ENCODE results near the gene ARMH2. TPM values are rescaled to one million over a fixed set of nuclear protein-coding genes. Genes with fewer than 3 reads are reported as not detected.

ARMH2 gene
- total RNA-seq, 1 donor from 2014 or later = not detected

GRCh38 chr6:24827162-24827561, 28.4 kb upstream of the ARMH2 start:
- TF ChIP-seq EZH2 (IDR thresholded peaks at IDR 0.05; ENCODE audit: insufficient read depth, low read length) (no peak), CTCF (IDR thresholded peaks at IDR 0.05; ENCODE audit: insufficient read depth, low read depth, low read length) (no peak)
- no peaks in the 10 kb centered on the region for H3K27me3 ChIP-seq (ENCODE audit: insufficient read depth, low read length)
- Mint-ChIP-seq H3K4me3 (ENCODE audit: unreplicated experiment) (no peak overlapping the region), H3K9me3 (ENCODE audit: unreplicated experiment) (no peaks in the 10 kb centered on the region), H3K4me1 (ENCODE audit: low read depth, unreplicated experiment) (no peaks in the 10 kb centered on the region), H3K36me3 (ENCODE audit: low read depth, unreplicated experiment) (no peaks in the 10 kb centered on the region), H3K27ac (ENCODE audit: unreplicated experiment) (no peak overlapping the region), H3K27me3 (ENCODE audit: low read depth, unreplicated experiment) (peaks cover 5% of the 10 kb centered on the region)
- no peaks in the 10 kb centered on the region for H4K20me1 ChIP-seq (ENCODE audit: insufficient read depth, low read length)
- H3K27ac ChIP-seq (ENCODE audit: low read depth, low read length) = no peak overlapping the region
- no peak for DNase-seq (ENCODE audit: low read depth)
- H2AFZ ChIP-seq (ENCODE audit: low read depth, low read length) = no peak overlapping the region
- FAIRE-seq = no peak
- H3K36me3 ChIP-seq (ENCODE audit: insufficient read depth, low read length) = no peaks in the 10 kb centered on the region
- H3K9ac ChIP-seq (ENCODE audit: low read length) = no peak overlapping the region
- H3K4me1 ChIP-seq (ENCODE audit: insufficient read depth, low read length) = no peaks in the 10 kb centered on the region
- H3K4me2 ChIP-seq (ENCODE audit: low read length) = no peak overlapping the region
- no peak overlapping the region for H3K4me3 ChIP-seq (ENCODE audit: insufficient read depth, low read depth, low read length)
- H3K9me3 ChIP-seq (ENCODE audit: insufficient read depth, low read depth, low read length) = no peaks in the 10 kb centered on the region
- no peaks in the 10 kb centered on the region for H3K79me2 ChIP-seq (ENCODE audit: insufficient read depth, low read length)

GRCh38 chr6:24825130-24825630, 26.5 kb upstream of the ARMH2 start:
- no peaks in the 10 kb centered on the region for H3K27me3 Mint-ChIP-seq (ENCODE audit: low read depth, unreplicated experiment)
- no peaks in the 10 kb centered on the region for H4K20me1 ChIP-seq (ENCODE audit: insufficient read depth, low read length)
- H3K9me3 ChIP-seq (ENCODE audit: insufficient read depth, low read depth, low read length) = no peaks in the 10 kb centered on the region
- TF ChIP-seq EZH2 (IDR thresholded peaks at IDR 0.05; ENCODE audit: insufficient read depth, low read length) = no peak
- no peak overlapping the region for H3K4me2 ChIP-seq (ENCODE audit: low read length)
- H3K9me3 Mint-ChIP-seq (ENCODE audit: unreplicated experiment) = no peaks in the 10 kb centered on the region
- H3K4me1 Mint-ChIP-seq (ENCODE audit: low read depth, unreplicated experiment) = no peaks in the 10 kb centered on the region
- no peaks in the 10 kb centered on the region for H3K79me2 ChIP-seq (ENCODE audit: insufficient read depth, low read length)
- no peak for FAIRE-seq
- H3K27me3 ChIP-seq (ENCODE audit: insufficient read depth, low read length) = no peaks in the 10 kb centered on the region
- H3K36me3 ChIP-seq (ENCODE audit: insufficient read depth, low read length) = no peaks in the 10 kb centered on the region
- no peaks in the 10 kb centered on the region for H3K4me1 ChIP-seq (ENCODE audit: insufficient read depth, low read length)
- H3K27ac Mint-ChIP-seq (ENCODE audit: unreplicated experiment) = no peak overlapping the region
- H3K4me3 Mint-ChIP-seq (ENCODE audit: unreplicated experiment) = no peak overlapping the region
- no peak overlapping the region for H3K27ac ChIP-seq (ENCODE audit: low read depth, low read length)
- no peaks in the 10 kb centered on the region for H3K36me3 Mint-ChIP-seq (ENCODE audit: low read depth, unreplicated experiment)
- no peak for DNase-seq (ENCODE audit: low read depth)
- H3K9ac ChIP-seq (ENCODE audit: low read length) = no peak overlapping the region
- no peak overlapping the region for H3K4me3 ChIP-seq (ENCODE audit: insufficient read depth, low read depth, low read length)
- no peak overlapping the region for H2AFZ ChIP-seq (ENCODE audit: low read depth, low read length)

GRCh38 chr6:24824142-24824938, 25.6 kb upstream of the ARMH2 start:
- H4K20me1 ChIP-seq (ENCODE audit: insufficient read depth, low read length) = no peaks in the 10 kb centered on the region
- H2AFZ ChIP-seq (ENCODE audit: low read depth, low read length) = no peak overlapping the region
- Mint-ChIP-seq H3K36me3 (ENCODE audit: low read depth, unreplicated experiment) (no peaks in the 10 kb centered on the region), H3K4me1 (ENCODE audit: low read depth, unreplicated experiment) (no peaks in the 10 kb centered on the region), H3K4me3 (ENCODE audit: unreplicated experiment) (no peak overlapping the region), H3K27ac (ENCODE audit: unreplicated experiment) (no peak overlapping the region), H3K27me3 (ENCODE audit: low read depth, unreplicated experiment) (no peaks in the 10 kb centered on the region), H3K9me3 (ENCODE audit: unreplicated experiment) (no peaks in the 10 kb centered on the region)
- no peak overlapping the region for H3K9ac ChIP-seq (ENCODE audit: low read length)
- DNase-seq (ENCODE audit: low read depth) = no peak
- H3K27ac ChIP-seq (ENCODE audit: low read depth, low read length) = no peak overlapping the region
- H3K4me3 ChIP-seq (ENCODE audit: insufficient read depth, low read depth, low read length) = no peak overlapping the region
- no peaks in the 10 kb centered on the region for H3K27me3 ChIP-seq (ENCODE audit: insufficient read depth, low read length)
- no peak for FAIRE-seq
- no peaks in the 10 kb centered on the region for H3K36me3 ChIP-seq (ENCODE audit: insufficient read depth, low read length)
- no peaks in the 10 kb centered on the region for H3K4me1 ChIP-seq (ENCODE audit: insufficient read depth, low read length)
- TF ChIP-seq CTCF (IDR thresholded peaks at IDR 0.05; ENCODE audit: insufficient read depth, low read depth, low read length) = no peak
- TF ChIP-seq EZH2 (IDR thresholded peaks at IDR 0.05; ENCODE audit: insufficient read depth, low read length) = no peak
- H3K9me3 ChIP-seq (ENCODE audit: insufficient read depth, low read depth, low read length) = no peaks in the 10 kb centered on the region
- no peaks in the 10 kb centered on the region for H3K79me2 ChIP-seq (ENCODE audit: insufficient read depth, low read length)
- H3K4me2 ChIP-seq (ENCODE audit: low read length) = no peak overlapping the region
